NOMO-1 (cell line): Measurements from ENCODE around the gene NANOS3.
"Not testable (repeated sequence)": the region's sequence is repeated elsewhere in the genome, so short reads cannot be mapped to it uniquely, and the experiment has no call there.

Experiments
- DNase-seq, 2 experiments: peaks; one replicate each; lab custom pipeline; 2025; ENCODE audit not compliant: unreplicated experiment in 2 of 2; lab: John Stamatoyannopoulos, UW

Gene NANOS3

GRCh38 chr19:13842291-13843103 is 34.4 kb upstream of the NANOS3 start:
- peak; percentile 37 to 56 for DNase-seq

GRCh38 chr19:13843104-13843921 is 33.6 kb upstream of the NANOS3 start:
- no peak for DNase-seq

GRCh38 chr19:13844130-13844631 is 32.8 kb upstream of the NANOS3 start:
- DNase-seq = no peak

DNA sequence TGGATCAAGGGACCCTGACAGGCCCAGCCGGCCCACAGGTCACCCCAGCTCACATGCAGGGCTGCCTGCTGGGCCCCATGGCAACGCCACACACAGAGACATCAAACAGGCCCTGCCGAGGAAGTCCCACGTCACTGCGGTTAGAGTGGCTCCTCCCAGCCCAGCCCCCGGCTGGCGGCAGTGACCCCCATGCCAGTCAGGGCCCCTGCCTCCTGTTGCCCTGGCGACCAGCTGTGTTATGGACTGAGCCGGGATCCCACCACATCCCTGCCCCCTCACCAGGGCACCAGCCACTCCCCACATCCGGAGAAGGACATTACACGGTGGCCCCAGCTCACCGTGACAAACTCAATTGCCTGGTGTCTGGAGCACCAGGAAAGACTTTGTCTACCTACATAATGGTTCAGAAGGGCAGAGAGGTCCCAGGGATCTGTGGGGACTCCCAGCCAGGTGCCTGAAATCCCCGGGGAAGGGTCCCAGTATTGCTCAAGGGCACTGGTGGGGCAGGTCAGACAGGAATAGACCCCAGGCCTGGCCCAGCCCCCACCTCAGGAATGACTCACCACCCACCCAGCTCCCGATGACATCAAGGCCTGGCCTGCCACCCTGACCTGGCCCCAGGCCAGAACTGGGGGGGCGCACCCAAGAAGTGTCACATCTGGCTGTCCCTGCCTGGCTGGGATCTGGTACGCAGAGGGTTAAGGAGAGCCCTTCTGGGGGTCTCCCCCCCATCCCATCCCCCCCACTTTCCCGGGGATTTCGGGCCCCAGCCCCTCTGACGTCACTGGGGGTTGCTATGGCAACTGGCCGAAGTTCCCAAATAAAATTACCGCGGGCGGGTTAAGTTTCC is 30.2 kb upstream of the NANOS3 start:
- peak; percentile 89 to 91 for DNase-seq

GRCh38 chr19:13847407-13848339 is 29.3 kb upstream of the NANOS3 start:
- DNase-seq = peak; percentile 78 to 84

- no peak for DNase-seq
These were observed 28.6 kb upstream of the NANOS3 start for GRCh38 chr19:13848340-13848677.

DNA sequence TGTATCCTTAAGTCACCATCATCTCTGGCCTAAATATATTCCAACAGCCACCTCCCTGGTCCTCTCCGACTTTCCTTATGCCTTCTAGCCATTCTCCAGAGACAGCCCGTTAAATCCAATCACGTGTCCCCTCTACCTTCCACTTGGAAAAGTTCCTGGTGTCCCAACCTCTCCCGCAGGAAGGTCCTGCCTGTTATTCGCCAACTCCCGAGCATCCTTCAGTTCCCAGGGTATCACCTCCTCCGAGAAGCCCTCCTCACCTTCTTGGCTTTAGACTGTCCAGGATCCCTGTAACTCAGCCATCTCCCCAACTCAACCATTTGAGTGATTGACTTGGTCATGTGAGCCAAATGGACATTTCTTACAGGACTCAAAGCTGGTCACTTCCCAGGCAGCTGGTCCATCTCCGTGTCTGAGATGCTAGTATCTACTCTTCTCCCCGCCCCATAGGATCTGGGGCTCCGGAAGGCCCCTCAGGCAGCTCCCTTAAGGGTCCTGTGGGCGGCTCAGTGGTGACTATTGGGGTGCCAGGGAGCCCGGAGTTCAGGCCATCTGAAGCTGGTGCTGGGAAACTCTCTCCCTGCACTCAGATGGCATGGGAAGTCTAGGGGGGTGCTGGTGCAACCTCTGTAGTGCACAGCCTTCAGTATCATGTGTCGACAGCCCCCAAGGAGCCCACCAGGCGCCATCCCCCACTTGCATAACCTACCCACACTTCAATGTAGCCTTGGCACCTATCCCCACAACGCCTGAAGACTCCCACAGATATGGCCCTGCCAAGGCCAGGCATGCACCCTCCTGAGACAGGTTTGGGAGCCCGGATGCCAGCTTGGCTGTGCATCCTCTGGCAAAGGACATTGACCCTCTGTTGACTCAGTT is 27.9 kb upstream of the NANOS3 start:
- DNase-seq = no peak

GRCh38 chr19:13849991-13850909 is 26.7 kb upstream of the NANOS3 start:
- DNase-seq = peak; percentile 42 to 84

- DNase-seq = peak; percentile 39 to 46
These were observed 25.8 kb upstream of the NANOS3 start for GRCh38 chr19:13850910-13851733.

DNA sequence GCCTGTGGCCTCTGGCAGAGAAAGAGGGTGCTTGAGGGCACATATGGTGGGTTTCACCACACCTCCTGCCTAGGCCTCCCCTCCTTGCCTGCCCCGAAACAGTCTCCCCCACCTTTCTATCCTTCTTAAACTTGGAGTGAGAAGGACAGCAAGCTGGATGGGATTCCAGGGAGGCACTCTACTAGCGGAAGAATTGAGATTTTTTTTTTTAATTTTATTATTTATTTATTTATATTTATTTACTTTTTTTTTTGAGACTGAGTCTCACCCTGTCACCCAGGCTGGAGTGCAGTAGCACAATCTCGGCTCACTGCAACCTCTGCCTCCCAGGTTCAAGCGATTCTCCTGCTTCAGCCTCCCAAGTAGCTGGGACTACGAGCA is 25.2 kb upstream of the NANOS3 start:
- not testable (repeated sequence) for DNase-seq

DNA sequence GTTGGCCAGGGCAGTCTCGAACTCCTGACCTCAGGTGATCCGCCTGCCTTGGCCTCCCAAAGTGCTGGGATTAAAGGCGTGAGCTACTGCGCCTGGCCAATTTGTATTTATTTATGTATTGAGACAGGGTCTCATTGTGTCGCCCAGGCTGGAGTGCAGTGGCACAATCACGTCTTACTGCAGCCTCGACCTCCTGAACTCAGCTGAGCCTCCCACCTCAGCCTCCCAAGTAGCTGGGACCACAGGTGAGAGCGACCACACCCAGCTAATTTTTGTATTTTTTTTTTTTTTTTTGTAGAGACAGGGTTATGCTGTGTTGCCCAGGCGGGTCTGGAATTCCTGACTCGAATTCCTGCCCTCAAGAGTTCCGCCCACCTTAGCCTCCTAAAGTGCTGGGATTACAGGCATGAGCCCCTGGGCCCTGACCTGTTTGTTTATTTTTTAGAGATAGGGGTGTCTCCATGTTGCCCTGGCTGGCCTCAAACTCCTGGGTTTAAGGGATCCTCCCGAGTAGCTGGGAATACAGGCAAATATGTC is 24.7 kb upstream of the NANOS3 start:
- DNase-seq = not testable (repeated sequence)

DNA sequence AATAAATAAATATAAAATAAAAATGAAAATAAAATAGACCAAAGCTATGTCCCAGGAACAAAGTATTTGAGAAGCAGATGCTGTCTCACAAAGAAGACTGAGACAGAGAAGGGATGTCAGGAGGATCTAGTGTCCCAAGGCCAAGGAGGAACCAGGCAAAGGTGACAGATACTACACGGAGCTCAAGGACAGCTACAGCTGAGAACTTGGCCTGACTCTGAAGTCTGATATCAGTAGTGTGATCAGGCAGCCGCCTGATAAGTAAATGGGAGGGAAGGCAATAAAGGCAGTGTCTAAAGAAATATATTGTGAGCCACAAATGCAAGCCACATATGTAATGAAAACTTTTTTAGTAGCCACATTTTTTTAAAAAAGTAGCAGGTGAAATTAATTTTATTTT is 20.4 kb upstream of the NANOS3 start:
- DNase-seq = no peak

GRCh38 chr19:13859361-13859880 is 17.5 kb upstream of the NANOS3 start:
- no peak for DNase-seq

DNA sequence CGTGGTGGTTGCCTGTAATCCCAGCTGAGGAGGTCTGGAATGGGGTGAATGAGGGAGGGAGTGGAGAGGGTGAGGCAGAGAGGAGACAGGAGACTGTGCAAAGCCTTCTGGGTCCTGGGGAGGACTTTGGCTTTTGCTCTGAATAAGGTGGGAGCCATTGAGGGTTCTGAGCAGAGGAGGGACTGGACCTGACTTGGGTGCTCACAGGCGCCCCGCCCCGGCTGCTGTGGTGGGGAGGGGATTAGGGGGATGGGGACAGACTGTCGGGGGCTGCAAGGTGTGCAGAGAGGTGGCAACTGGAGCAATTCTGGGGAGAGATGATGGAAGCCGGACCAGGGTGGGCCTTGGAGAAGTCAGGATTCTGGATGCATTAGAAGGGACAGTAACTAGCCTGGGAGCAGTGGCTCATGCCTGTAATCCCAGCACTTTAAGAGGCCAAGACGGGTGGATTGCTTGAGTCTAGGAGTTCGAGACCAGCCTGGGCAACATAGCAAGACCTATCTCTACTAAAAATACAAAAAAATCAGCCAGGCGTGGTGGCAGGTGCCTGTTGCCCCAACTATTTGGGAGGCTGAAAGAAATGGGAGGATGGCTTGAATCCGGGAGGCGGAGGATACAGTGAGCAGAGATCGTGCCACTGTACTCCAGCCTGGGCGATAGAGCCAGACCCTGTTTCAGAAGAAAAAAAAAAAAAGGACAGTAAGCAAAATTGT is 16.1 kb upstream of the NANOS3 start:
- DNase-seq = no peak

- no peak for DNase-seq
These were observed 15.6 kb upstream of the NANOS3 start for GRCh38 chr19:13861392-13861713.
